Breast epithelium (tissue), 3 donors: Measurements from ENCODE around the gene GAST.
"Not testable (repeated sequence)": the region's sequence is repeated elsewhere in the genome, so short reads cannot be mapped to it uniquely, and the experiment has no call there.

Experiments used
- POLR2AphosphoS5 ChIP-seq, 3 donors: sonication (generic); formaldehyde crosslinking; IDR thresholded peaks; one replicate each; pipeline ENCODE4 v1.6.1; 2017; ENCODE audit warnings: antibody characterized with exemption in 3 of 3
- TF ChIP-seq, protein P1 (sequence below), 3 donors: fragments of 450-650 bp; IDR thresholded peaks; one replicate each; pipeline ENCODE4 v1.5.1; 2016 to 2017; ENCODE audit warnings: antibody characterized with exemption in 3 of 3, mild to moderate bottlenecking in 3 of 3, moderate library complexity in 3 of 3

DNA sequence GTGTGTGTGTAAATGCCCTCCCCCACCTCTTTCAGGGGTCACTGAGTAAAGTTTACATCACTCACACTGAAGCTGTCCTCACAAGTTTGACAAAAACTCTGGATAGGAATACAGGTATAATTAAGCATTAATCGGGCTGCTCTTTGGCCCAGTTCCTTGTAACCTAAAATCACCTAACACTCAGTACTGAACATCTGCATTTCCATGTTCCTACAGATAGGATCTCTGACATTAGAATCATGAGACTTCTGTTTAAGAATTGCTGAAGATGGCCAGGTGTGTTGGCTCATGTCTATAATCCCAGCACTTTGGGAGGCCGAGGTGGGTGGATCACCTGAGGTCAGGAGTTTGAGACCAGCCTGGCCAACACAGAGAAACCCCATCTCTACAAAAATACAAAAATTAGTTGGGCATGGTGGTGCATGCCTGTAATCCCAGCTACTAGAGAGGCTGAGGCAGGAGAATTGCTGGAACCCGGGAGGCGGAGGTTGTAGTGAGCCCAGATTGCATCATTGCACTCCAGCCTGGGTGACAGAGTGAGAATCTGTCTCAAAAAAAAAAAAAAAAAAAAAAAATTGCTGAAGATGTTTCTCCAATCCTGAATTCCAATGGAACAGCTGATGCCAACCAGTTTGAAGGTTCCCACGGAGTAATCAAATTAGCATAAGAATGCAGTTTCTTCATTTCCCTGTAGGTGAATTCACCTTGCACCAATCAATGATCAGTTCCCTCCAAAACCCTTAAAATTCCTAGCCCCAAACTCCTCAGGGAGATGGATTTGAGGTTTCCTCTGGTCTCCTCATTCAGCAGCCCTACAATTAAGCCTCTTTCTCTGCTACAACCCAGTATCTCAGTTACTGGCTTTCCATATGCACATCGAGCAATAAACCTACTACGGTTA is 36.7 kb upstream of the GAST start:
- TF ChIP-seq POLR2AphosphoS5 (IDR thresholded peaks at IDR 0.05), result not testable (repeated sequence)
- TF ChIP-seq, protein P1, sequence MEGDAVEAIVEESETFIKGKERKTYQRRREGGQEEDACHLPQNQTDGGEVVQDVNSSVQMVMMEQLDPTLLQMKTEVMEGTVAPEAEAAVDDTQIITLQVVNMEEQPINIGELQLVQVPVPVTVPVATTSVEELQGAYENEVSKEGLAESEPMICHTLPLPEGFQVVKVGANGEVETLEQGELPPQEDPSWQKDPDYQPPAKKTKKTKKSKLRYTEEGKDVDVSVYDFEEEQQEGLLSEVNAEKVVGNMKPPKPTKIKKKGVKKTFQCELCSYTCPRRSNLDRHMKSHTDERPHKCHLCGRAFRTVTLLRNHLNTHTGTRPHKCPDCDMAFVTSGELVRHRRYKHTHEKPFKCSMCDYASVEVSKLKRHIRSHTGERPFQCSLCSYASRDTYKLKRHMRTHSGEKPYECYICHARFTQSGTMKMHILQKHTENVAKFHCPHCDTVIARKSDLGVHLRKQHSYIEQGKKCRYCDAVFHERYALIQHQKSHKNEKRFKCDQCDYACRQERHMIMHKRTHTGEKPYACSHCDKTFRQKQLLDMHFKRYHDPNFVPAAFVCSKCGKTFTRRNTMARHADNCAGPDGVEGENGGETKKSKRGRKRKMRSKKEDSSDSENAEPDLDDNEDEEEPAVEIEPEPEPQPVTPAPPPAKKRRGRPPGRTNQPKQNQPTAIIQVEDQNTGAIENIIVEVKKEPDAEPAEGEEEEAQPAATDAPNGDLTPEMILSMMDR (IDR thresholded peaks at IDR 0.05), result not testable (repeated sequence)
